ENCODE results near the gene LRRC59.
"Not testable (repeated sequence)": the region's sequence is repeated elsewhere in the genome, so short reads cannot be mapped to it uniquely, and the experiment has no call there.

LRRC59 gene

DNA sequence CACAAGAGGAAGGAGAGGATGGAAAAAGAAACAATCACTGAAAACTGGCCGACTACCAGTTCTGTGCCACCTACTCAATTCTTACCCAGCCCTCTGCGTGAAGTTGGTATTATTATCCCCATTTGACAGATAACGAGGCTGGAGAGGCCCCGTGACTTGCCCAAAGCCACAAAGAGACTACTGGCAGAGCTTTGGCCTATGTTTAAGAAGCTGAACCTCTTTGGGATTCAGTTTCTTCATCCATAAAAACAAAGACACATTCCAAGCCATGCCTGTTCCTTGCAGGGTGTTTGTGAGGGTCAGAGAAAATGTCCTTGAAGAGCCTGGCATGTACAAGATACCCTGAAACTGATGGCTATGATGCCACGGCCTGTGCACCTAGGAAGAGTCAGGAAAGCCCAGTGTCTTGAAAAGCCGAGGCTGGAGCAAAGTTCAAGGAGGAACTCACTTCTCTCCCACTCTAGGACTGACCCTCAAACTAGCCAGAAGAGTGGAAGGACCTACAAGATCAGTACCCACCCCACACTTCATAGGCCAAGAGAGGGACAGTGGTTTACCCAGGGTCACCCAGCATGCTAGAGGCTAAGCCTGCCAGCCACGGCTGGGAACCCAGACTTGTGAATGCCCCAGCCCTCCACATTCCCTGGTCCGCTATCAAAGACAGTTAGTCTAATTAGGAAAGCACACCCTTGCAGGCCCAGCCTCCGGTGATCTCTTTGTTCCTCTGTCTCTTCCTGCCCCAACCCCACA lies 27.1 kb upstream of the LRRC59 start:
- H3K4me3 ChIP-seq (replicated peaks; ENCODE audit: low read depth, low read length), result no peak overlapping the region
- TF ChIP-seq, protein P1, sequence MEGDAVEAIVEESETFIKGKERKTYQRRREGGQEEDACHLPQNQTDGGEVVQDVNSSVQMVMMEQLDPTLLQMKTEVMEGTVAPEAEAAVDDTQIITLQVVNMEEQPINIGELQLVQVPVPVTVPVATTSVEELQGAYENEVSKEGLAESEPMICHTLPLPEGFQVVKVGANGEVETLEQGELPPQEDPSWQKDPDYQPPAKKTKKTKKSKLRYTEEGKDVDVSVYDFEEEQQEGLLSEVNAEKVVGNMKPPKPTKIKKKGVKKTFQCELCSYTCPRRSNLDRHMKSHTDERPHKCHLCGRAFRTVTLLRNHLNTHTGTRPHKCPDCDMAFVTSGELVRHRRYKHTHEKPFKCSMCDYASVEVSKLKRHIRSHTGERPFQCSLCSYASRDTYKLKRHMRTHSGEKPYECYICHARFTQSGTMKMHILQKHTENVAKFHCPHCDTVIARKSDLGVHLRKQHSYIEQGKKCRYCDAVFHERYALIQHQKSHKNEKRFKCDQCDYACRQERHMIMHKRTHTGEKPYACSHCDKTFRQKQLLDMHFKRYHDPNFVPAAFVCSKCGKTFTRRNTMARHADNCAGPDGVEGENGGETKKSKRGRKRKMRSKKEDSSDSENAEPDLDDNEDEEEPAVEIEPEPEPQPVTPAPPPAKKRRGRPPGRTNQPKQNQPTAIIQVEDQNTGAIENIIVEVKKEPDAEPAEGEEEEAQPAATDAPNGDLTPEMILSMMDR (IDR thresholded peaks at IDR 0.05; ENCODE audit: low read depth, low read length, missing control alignments), result no peak
- no peak for DNase-seq (ENCODE audit: extremely low read depth, low read depth)

DNA sequence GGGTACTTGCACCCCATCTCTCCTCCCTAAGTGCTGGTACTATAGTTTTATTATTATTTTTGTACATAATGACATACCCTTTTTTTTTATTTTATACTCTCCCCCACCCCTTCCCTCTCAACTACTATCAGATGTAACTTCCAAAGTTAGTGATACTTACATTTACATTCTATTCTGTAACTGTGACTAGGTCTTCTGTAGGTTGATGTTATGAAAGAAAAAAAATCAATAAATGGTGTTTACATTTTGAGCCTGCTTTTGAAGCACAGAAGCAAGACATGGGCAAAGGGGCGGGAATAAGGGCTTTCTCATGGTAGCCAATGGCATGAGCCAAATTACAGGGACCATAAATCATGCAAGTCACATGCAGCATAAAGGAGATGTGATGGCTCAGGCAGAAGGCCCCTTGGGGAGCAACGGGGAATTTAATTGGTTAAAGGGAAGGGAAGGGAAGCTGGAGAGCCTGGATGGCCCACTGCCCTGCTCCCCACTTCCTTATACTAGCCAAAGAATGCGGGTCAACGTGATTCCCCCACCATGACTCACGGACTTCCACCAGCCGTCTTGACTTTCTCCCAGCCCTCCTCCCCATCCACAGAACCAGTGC lies 26.3 kb upstream of the LRRC59 start:
- no peak overlapping the region for H3K4me3 ChIP-seq (replicated peaks; ENCODE audit: low read depth, low read length)
- TF ChIP-seq, protein P1 (IDR thresholded peaks at IDR 0.05; ENCODE audit: low read depth, low read length, missing control alignments), result no peak
- DNase-seq (ENCODE audit: extremely low read depth, low read depth), result peak; percentile 66

DNA sequence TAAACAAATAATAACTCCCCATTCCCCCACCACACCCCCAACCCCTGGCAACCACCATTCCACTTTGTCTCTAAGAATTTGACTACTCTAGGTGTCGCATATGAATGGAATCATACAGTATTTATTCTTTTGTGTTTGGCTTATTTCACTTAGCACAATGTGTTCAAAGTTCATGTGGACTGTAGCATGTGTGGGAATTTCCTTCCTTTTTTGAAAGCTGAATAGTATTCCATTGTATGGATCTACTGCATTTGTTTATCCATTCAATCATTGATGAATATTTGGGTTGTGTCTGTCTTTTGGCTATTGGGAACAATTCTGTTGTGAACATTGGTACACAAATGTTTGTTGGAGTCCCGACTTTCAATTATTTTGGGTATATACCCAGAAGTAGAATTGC lies 25.4 kb upstream of the LRRC59 start:
- TF ChIP-seq, protein P1 (IDR thresholded peaks at IDR 0.05; ENCODE audit: low read depth, low read length, missing control alignments), result no peak
- H3K4me3 ChIP-seq (replicated peaks; ENCODE audit: low read depth, low read length), result no peak overlapping the region
- no peak for DNase-seq (ENCODE audit: extremely low read depth, low read depth)

DNA sequence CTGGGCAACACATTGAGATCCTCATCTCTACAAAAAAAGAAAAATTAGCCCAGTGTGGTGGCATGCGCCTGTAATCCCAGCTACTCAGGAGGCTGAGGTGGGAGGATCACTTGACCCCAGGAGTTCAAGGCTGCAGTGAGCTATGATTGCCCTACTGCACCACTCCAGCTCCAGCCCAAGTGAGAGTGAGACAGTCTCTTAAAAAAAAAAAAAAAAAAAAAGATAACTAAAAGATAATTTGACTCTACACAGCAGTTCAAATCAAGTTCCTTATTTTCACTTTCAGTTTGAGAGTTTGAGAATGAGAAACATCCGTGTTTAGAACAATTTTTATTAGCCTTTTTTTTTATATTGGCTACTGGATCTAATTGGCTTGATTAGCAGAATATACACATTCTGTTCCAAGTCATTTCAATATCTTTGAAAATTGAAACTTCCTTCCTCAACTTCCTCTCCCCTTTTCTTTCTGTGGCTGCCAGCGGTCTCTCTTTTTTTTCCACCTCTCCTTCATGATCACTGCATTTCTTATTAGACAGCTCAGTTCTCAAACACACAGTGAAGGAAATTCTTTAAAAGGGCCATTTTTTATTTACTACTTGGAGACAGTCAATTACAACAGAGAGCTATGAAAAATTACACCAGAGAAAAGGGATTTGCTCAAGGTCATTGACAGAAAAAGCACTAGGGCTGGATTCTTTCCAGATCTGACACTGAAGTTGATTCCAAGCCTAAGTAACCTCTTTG lies 24.2 kb upstream of the LRRC59 start:
- no peak overlapping the region for H3K4me3 ChIP-seq (replicated peaks; ENCODE audit: low read depth, low read length)
- DNase-seq (ENCODE audit: extremely low read depth, low read depth), result no peak
- TF ChIP-seq, protein P1 (IDR thresholded peaks at IDR 0.05; ENCODE audit: low read depth, low read length, missing control alignments), result no peak

DNA sequence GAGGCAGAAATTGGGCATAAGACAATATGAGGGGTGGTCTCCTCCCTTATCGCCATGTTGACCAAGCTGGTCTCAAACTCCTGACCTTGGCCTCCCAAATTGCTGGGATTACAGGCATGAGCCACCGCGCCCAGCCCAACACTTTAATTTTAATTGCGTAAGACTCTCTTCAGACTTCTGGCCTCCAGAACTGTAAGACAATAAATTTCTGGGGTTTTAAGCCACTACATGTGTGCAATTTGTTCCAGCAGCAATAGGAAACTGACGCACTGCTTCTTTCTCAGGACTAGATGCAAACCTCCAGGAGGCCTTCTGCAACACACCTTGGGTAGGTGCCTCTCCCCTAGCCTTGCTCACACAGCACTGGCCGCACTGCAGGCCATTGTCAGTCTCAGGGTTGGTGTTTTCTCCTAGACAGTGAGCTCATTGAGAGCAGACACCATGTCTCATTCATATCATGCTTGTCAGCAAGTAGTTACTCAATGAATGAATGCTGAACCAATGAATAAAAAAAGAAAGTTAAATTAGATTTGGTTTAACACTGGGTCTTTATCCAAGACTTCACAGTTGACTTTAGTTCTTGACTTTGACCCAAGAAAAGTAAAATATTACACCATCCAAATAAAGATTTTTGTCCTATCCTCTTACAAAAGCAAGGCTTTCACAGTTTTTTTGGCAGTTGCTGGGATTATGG lies 23.2 kb upstream of the LRRC59 start:
- no peak overlapping the region for H3K4me3 ChIP-seq (replicated peaks; ENCODE audit: low read depth, low read length)
- TF ChIP-seq, protein P1 (IDR thresholded peaks at IDR 0.05; ENCODE audit: low read depth, low read length, missing control alignments), result no peak
- no peak for DNase-seq (ENCODE audit: extremely low read depth, low read depth)

DNA sequence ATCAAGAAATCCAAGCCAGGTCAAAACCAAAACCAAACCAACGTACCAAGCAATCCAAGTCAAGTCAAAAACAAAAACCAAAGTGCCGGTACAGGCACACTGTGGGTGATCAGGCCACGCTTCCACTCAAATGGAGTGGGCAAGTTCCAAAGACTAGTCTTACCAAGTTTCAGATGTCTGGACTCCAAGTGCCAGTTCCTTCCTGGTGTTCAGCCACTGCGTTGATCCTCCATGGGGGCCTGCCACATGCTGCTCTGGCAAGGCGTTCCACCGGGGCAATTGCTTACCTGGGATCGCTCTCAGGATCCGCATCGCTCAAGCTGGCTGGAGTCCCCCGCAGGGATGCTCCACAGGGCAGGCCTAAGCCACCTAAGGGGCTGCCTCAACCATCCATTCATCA lies 22.3 kb upstream of the LRRC59 start:
- H3K4me3 ChIP-seq (replicated peaks; ENCODE audit: low read depth, low read length), result not testable (repeated sequence)

DNA sequence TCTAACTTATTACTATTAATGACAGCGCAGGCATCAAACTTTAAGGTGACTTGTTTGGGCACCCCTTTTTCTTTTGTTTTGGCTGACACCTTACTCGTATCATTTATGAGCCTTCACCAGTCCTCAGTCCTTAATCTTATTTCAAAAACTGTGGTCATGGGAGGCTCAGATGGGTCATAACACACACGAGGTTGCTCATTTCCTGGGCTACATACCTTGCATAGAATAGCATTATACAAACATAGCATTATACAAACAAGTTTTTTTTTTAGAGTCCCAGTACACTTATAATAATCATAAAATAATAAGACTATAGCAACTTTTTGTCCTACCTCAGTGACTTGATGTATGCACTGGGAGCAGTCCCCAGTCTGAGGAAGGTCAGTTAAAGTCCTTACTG lies 17.5 kb upstream of the LRRC59 start:
- H3K4me3 ChIP-seq (replicated peaks; ENCODE audit: low read depth, low read length), result no peak overlapping the region
- TF ChIP-seq, protein P1 (IDR thresholded peaks at IDR 0.05; ENCODE audit: low read depth, low read length, missing control alignments), result no peak
- DNase-seq (ENCODE audit: extremely low read depth, low read depth), result no peak

More for the DNA sequence above, 22.3 kb upstream of the LRRC59 start:
- not testable (repeated sequence) for DNase-seq (ENCODE audit: extremely low read depth, low read depth)

Data from HFF-Myc (cell line).